ENCODE measurements around the gene NKX1-2. TPM values are rescaled to one million over a fixed set of nuclear protein-coding genes. Genes with fewer than 3 reads are reported as not detected.

The NKX1-2 gene
- total RNA-seq, 1 experiment from 2014 or later = 57.7 TPM

DNA sequence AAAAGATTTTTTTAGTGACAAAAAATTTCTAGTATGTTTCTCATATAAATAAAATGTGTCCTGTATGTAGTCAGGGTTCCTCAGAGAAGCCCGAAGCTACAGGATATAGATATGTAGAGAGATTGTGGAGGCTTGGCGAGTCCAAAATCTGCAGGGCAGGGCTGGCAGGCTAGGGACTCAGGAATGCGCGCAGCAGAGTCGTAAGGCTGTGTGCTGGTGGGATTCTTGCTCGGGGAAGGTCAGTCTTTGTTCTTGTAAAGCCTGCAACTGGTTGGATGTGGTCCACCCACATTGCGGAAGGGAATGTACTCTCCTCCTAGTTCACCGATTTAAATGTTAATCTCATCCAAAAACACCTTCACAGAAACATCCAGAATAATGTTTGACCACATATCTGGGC lies 42.4 kb upstream of the NKX1-2 start (continued):
- TF ChIP-seq, protein P1, sequence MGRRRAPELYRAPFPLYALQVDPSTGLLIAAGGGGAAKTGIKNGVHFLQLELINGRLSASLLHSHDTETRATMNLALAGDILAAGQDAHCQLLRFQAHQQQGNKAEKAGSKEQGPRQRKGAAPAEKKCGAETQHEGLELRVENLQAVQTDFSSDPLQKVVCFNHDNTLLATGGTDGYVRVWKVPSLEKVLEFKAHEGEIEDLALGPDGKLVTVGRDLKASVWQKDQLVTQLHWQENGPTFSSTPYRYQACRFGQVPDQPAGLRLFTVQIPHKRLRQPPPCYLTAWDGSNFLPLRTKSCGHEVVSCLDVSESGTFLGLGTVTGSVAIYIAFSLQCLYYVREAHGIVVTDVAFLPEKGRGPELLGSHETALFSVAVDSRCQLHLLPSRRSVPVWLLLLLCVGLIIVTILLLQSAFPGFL (CRISPR knock-in tag; IDR thresholded peaks at IDR 0.05; ENCODE audit: borderline replicate concordance) = no peak
- no peak for TF ChIP-seq ESRRA (CRISPR knock-in tag; IDR thresholded peaks at IDR 0.05; ENCODE audit: borderline replicate concordance)

DNA sequence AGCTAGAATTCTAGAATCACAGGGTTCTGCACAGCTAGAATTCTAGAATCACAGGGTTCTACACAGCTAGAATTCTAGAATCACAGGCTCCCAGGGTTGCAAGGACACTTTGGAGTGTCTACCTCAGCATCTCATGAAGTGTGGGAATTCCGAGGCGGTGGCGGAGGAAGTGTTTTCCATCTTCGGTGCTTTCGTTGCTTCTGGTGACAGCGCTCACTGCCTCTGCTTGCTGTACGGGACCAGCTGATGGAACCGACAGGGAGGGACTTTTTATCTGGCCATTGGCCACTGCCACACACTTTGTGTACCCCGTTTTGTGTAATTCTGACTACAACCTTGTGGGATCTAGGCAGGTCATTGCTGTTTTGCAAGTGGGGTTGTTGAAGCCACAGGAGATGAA lies 41.3 kb upstream of the NKX1-2 start:
- peaks cover 31% of the 10 kb centered on the region for H3K4me1 Mint-ChIP-seq
- CTCF ChIA-PET = no interaction called here

DNA sequence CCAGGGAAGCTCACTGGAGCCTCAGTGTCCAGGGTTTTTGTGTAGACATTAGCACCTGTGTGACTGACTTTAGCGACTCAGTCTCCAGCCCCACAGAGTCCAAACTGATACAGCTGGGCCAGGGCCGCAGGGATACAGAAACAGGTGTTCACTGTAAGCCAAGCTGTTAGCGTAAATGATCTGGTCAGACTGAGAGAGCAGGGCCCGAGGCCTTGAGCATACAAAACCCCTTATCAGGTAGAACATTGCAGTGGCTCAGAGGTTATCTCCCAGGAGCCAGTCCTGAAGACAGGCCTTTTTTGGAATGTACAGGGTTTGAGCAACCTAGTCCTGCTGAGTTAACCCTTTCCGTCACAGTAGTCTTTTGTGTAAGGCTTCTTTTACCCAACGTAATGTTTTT lies 36.8 kb upstream of the NKX1-2 start:
- ATAC-seq (no peak), DNase-seq (ENCODE audit: low spot score) (no peak)
- Mint-ChIP-seq H3K36me3 (peaks cover 61% of the 10 kb centered on the region), H3K27me3 (ENCODE audit: low read depth) (no peaks in the 10 kb centered on the region), H3K4me1 (peaks cover 11% of the 10 kb centered on the region), H3K27ac (no peak overlapping the region), H3K9me3 (peaks cover 17% of the 10 kb centered on the region), H3K4me3 (no peak overlapping the region)
- ChIA-PET POLR2A (interaction anchor here (0.7 kb wide), 1 partner anchor 163 kb away, joined by 4 read pairs; no protein-coding TSS in a partner anchor), CTCF (no interaction called here)
- TF ChIP-seq, protein P2, sequence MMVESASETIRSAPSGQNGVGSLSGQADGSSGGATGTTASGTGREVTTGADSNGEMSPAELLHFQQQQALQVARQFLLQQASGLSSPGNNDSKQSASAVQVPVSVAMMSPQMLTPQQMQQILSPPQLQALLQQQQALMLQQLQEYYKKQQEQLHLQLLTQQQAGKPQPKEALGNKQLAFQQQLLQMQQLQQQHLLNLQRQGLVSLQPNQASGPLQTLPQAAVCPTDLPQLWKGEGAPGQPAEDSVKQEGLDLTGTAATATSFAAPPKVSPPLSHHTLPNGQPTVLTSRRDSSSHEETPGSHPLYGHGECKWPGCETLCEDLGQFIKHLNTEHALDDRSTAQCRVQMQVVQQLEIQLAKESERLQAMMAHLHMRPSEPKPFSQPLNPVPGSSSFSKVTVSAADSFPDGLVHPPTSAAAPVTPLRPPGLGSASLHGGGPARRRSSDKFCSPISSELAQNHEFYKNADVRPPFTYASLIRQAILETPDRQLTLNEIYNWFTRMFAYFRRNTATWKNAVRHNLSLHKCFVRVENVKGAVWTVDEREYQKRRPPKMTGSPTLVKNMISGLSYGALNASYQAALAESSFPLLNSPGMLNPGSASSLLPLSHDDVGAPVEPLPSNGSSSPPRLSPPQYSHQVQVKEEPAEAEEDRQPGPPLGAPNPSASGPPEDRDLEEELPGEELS (CRISPR knock-in tag; IDR thresholded peaks at IDR 0.05) = no peak
- TF ChIP-seq TP53 (CRISPR knock-in tag; IDR thresholded peaks at IDR 0.05) (no peak), ZNF416 (CRISPR knock-in tag; IDR thresholded peaks at IDR 0.05) (no peak), CREM (CRISPR knock-in tag; IDR thresholded peaks at IDR 0.05) (no peak), ZNF396 (CRISPR knock-in tag; IDR thresholded peaks at IDR 0.05; ENCODE audit: borderline replicate concordance) (no peak), ZNF121 (CRISPR knock-in tag; IDR thresholded peaks at IDR 0.05) (no peak), CREB1 (CRISPR knock-in tag; IDR thresholded peaks at IDR 0.05) (no peak), NFATC4 (CRISPR knock-in tag; IDR thresholded peaks at IDR 0.05) (no peak)
- TF ChIP-seq, protein P3, sequence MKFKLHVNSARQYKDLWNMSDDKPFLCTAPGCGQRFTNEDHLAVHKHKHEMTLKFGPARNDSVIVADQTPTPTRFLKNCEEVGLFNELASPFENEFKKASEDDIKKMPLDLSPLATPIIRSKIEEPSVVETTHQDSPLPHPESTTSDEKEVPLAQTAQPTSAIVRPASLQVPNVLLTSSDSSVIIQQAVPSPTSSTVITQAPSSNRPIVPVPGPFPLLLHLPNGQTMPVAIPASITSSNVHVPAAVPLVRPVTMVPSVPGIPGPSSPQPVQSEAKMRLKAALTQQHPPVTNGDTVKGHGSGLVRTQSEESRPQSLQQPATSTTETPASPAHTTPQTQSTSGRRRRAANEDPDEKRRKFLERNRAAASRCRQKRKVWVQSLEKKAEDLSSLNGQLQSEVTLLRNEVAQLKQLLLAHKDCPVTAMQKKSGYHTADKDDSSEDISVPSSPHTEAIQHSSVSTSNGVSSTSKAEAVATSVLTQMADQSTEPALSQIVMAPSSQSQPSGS (CRISPR knock-in tag; IDR thresholded peaks at IDR 0.05; ENCODE audit: borderline replicate concordance, low read depth) = no peak
- TF ChIP-seq, protein P4, sequence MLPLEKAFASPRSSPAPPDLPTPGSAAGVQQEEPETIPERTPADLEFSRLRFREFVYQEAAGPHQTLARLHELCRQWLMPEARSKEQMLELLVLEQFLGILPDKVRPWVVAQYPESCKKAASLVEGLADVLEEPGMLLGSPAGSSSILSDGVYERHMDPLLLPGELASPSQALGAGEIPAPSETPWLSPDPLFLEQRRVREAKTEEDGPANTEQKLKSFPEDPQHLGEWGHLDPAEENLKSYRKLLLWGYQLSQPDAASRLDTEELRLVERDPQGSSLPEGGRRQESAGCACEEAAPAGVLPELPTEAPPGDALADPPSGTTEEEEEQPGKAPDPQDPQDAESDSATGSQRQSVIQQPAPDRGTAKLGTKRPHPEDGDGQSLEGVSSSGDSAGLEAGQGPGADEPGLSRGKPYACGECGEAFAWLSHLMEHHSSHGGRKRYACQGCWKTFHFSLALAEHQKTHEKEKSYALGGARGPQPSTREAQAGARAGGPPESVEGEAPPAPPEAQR (CRISPR knock-in tag; IDR thresholded peaks at IDR 0.05) = no peak
- TF ChIP-seq, protein P5, sequence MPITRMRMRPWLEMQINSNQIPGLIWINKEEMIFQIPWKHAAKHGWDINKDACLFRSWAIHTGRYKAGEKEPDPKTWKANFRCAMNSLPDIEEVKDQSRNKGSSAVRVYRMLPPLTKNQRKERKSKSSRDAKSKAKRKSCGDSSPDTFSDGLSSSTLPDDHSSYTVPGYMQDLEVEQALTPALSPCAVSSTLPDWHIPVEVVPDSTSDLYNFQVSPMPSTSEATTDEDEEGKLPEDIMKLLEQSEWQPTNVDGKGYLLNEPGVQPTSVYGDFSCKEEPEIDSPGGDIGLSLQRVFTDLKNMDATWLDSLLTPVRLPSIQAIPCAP (CRISPR knock-in tag; IDR thresholded peaks at IDR 0.05) = no peak
- TF ChIP-seq, protein P6, sequence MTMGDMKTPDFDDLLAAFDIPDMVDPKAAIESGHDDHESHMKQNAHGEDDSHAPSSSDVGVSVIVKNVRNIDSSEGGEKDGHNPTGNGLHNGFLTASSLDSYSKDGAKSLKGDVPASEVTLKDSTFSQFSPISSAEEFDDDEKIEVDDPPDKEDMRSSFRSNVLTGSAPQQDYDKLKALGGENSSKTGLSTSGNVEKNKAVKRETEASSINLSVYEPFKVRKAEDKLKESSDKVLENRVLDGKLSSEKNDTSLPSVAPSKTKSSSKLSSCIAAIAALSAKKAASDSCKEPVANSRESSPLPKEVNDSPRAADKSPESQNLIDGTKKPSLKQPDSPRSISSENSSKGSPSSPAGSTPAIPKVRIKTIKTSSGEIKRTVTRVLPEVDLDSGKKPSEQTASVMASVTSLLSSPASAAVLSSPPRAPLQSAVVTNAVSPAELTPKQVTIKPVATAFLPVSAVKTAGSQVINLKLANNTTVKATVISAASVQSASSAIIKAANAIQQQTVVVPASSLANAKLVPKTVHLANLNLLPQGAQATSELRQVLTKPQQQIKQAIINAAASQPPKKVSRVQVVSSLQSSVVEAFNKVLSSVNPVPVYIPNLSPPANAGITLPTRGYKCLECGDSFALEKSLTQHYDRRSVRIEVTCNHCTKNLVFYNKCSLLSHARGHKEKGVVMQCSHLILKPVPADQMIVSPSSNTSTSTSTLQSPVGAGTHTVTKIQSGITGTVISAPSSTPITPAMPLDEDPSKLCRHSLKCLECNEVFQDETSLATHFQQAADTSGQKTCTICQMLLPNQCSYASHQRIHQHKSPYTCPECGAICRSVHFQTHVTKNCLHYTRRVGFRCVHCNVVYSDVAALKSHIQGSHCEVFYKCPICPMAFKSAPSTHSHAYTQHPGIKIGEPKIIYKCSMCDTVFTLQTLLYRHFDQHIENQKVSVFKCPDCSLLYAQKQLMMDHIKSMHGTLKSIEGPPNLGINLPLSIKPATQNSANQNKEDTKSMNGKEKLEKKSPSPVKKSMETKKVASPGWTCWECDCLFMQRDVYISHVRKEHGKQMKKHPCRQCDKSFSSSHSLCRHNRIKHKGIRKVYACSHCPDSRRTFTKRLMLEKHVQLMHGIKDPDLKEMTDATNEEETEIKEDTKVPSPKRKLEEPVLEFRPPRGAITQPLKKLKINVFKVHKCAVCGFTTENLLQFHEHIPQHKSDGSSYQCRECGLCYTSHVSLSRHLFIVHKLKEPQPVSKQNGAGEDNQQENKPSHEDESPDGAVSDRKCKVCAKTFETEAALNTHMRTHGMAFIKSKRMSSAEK (CRISPR knock-in tag; IDR thresholded peaks at IDR 0.05; ENCODE audit: borderline replicate concordance) = no peak

More for the DNA sequence above, 41.3 kb upstream of the NKX1-2 start:
- peaks cover 13% of the 10 kb centered on the region for H3K9me3 Mint-ChIP-seq
- ATAC-seq (no peak), DNase-seq (ENCODE audit: low spot score) (no peak)
- no peak for TF ChIP-seq EMX1 (CRISPR knock-in tag; IDR thresholded peaks at IDR 0.05)
- TF ChIP-seq, protein P7, sequence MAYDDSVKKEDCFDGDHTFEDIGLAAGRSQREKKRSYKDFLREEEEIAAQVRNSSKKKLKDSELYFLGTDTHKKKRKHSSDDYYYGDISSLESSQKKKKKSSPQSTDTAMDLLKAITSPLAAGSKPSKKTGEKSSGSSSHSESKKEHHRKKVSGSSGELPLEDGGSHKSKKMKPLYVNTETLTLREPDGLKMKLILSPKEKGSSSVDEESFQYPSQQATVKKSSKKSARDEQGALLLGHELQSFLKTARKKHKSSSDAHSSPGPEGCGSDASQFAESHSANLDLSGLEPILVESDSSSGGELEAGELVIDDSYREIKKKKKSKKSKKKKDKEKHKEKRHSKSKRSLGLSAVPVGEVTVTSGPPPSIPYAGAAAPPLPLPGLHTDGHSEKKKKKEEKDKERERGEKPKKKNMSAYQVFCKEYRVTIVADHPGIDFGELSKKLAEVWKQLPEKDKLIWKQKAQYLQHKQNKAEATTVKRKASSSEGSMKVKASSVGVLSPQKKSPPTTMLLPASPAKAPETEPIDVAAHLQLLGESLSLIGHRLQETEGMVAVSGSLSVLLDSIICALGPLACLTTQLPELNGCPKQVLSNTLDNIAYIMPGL (CRISPR knock-in tag; IDR thresholded peaks at IDR 0.05) = no peak
- TF ChIP-seq, protein P2 (CRISPR knock-in tag; IDR thresholded peaks at IDR 0.05) = no peak
- peaks cover 49% of the 10 kb centered on the region for H3K36me3 Mint-ChIP-seq
- POLR2A ChIA-PET = no interaction called here
- no peaks in the 10 kb centered on the region for H3K27me3 Mint-ChIP-seq (ENCODE audit: low read depth)
- no peak overlapping the region for H3K27ac Mint-ChIP-seq
- H3K4me3 Mint-ChIP-seq = no peak overlapping the region
